ENCODE results near the gene LBX2.

LBX2 gene

GRCh38 chr2:74525717-74526648 is 26.6 kb upstream of the LBX2 start, which contains the start of gene DQX1:
Gene DQX1 (minus strand): TSS chr2:74526231. CDS start chr2:74525729, 502 bp downstream.
- DNase-seq = no peak

DNA sequence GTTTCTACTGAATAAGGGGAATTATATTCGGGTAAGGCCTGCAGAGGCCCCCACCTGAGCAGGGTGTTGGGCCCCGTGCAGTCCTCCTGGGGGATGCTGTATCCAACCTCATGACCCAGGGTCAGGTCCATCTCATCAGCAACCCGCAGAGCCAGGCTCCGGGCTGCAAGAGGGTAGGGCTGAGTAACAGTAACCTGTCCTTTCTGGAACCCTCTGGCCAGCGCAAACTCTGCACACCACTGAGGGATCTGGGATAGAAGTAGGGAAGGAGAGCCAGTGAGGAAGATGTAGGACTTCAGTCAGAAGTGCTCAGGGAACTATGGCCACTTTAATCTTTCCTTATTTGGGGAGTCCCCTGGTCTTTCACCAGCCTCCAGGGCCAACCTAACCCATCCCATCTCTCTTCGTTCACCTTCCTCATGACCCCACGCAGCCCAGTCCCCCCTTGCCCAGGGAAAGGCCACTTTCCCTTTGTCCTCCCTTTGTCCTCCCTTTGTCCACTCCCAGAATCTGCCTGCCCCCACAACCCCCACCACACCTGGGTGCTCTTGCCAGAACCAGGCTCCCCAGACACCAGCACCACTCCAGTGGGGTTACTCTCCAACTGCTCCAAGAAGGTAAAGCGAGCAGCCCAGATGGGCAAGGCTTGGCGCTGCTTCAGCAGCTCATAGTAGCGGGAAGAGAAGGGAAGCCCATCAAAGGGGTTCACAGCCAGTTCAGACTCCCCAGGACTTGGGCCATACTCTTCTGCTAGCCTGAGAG is 25.7 kb upstream of the LBX2 start:
- DNase-seq = no peak

- no peak for DNase-seq
Observed at GRCh38 chr2:74524005-74524404, 24.6 kb upstream of the LBX2 start.

GRCh38 chr2:74522516-74522915 is 23.1 kb upstream of the LBX2 start:
- no peak for DNase-seq

DNA sequence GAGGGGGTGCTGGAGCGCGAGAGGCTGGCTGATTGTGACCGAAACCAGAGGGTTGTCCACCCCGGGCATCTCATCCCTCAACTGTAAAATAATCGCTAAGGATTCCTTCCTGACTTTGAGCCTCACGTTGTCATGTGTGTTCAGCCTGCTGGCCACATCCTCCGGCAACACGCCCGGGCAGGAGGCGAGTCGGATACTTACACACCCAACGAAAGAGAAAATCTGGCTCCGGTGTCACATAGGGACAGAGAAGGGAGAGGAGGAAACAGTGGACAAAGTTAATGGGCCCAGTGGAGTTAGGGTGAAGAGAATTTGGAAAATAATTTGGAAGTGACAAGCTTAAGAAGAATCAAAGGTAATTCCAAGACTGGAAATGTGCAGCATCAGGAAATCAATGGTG is 17.2 kb upstream of the LBX2 start:
- no peak for DNase-seq

- DNase-seq = peak; percentile 50
Observed at GRCh38 chr2:74515981-74516633, 16.7 kb upstream of the LBX2 start.

DNA sequence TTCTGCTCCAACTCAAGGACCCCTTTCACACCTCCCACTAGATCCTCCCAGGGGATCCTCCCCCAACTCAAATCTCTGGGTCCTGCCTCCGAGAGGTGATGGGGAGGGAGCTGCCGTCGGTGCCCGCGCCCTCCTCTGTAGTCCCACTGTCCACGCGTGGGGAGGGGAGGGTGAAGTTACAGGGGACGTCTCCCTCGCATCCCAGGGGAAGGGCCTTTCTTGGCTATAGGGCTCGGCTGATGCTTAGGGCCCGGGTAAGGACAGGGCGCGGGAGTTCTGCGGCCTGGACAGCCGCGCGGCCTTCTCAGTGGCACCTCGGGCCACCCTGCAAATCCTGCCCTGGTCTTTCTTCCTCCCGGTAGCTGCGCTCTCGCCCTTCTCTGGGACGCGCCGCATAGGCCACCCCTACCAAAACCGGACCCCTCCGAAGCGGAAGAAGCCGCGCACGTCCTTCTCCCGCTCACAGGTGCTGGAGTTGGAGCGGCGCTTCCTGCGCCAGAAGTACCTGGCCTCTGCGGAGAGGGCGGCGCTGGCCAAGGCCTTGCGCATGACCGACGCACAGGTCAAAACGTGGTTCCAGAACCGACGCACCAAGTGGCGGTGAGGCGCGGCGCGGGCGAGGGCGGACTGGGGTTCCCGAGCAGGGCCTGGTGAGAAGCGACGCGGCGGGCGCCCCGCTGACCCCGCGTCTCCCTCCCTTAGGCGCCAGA is 16.0 kb upstream of the LBX2 start:
- no peak for DNase-seq

DNA sequence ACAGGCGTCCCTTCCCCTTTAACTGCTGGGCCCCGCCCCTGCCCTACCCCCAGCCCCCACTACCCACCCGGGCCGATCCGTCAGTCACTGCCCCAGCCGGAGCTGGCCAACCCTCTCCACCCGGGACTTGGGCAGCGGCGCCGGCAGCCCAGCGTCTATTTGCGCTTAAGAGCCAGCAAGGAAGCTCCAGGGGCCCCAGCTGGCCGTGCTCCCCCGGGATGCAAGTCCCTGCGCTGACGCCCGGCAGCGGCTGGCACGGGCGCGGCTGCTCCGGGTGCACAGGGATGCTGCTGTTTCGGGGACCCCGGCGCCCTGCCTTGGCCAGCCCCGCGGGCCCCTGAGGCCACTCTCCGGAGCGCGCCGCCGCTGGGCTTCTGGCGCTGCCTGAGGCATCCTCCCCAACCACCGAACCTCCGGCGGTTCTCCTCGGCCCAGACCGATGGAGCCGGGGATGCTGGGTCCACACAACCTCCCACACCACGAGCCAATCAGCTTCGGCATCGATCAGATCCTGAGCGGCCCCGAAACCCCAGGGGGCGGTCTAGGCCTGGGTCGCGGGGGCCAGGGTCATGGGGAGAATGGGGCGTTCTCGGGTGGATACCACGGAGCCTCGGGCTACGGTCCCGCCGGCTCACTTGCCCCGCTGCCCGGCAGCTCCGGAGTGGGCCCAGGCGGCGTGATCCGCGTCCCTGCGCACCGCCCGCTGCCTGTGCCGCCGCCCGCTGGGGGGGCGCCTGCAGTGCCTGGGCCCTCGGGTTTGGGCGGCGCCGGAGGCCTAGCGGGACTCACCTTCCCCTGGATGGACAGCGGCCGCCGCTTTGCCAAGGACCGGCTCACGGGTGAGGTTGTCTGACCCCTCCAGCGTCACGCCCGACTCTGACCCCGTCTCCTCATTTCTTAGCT is 15.2 kb upstream of the LBX2 start, which contains the start of gene TLX2:
Gene TLX2, plus strand, starts transcription at position 83 of the 903 bp plus-strand sequence. Its CDS starts 357 bp downstream, at position 440.
- no peak for DNase-seq

GRCh38 chr2:74513605-74514367 is 14.4 kb upstream of the LBX2 start:
- DNase-seq = no peak

DNA sequence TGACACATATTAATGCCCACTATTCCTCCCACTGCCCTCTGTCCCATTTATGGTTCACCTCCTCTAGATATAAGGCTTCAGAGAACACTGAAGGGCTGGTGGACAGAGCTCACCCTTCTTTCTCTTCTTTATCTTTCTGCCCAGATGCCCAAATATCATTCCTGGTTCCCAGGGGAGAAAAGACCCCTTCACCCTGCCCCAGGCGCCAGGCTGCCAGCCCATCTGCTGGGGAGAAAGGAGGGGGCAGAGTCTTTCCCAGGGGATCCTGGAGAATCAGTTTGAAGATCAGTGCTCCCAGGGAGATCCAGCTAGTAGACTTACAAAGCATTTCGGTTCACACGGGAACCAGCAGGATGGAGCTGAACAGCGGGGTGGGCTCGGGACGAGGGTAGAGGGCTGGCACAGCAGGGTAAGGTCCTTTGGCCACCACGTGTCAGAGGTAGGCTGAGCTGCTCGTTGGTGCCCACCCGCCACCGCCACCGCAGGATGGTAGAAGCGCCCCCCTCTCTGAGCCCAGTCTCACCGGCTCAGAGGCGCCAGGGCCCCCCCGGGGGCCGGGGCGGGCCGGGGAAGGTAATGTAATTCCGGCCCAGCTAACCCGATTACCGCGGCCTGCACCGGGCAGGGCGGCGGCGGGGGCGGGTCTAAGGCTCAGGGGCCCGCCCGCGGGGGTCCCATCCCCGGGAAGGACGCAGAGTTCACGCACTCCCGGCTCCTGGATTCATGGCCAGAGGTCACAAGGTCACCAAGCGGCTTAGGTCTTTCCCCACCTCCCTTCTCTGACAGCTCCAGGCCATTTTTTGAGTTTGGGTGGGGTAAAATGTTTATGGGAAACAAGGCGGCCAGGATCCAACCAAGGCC is 13.6 kb upstream of the LBX2 start:
- DNase-seq = no peak

GRCh38 chr2:74511104-74511989 is 11.9 kb upstream of the LBX2 start:
- no peak for DNase-seq

DNA sequence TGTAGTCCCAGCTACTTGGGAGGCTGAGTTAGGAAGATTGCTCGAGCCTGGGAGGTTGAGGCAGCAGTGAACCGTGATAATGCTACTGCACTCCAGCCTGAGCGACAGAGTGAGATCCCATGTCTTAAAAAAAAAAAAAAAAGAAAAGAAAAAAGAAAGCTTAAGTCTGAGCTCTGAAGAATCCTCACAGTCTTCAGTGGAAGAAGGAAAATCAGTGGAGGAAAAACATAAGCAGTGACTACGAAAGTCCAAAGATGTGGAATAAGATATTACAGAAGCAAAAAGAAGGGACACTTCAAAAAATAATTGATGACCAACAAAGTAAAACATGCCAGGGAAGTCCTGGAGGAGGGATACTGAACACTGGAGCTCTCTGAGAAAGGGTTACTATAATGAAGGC is 10.9 kb upstream of the LBX2 start:
- no peak for DNase-seq

DNA sequence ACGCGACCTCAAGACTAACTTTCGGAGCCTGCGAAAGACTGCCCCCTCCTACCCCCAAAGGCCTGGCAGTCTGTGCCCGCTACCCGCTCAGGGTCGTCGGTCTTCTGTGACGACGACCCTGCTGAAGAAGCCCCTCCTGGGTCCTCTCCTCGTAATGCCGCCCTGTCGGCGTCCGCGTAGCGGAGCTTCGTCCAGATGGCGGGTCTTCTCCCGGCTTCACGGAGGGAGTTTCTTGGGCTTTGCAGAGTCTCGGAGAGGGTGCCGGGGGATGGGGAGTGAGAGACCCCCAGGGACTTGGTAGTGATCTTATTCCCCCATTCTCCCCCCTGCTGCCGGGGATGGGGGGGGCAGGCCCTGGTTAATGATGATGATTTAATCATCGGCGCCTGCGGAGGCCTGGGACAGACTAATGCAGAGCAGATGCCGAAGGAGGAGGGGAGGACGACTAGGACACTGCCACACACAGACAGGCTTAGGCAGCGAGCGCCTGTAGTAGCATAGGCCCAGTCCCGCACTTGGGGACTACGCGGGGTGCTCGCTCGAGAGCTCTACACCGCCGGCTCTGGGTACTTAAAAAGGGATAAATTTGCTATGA is 8.6 kb upstream of the LBX2 start:
- no peak for DNase-seq

DNA sequence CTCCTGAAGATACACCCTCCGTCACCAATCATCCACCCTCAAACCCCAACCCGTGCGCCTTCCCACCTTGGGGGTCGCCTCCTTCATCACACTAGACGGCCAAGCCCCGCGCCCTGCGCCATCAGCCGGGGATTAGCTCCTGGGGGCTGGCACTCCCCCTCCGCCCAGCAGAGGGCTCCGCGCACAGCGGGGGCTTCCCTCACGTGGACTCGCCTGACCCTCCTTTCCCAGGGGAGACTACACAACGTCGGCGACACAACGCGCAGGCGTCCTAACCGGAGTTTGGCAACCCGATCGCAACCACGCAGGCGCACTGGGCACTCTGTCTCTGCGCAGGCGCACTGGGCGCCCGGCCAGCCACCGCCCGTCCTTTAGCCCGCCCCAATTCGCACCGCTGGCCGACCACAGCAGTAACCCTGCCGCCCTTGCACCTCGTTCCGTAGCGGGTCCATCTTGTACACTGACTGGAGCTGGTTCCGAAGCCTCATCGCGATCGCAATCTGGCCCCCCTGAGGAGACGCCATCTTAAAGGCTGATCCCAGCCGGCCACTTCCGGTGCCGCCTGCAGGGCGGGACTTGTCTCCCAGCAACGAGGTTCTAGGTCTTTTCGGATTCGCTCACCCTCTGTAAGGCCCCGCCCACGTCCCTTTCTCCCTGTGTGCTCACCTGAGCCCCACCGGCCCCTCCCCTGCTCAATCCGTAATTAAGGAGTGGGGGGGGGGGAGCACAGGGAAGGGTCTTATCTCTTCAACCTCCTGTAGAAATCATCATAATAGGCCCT is 7.9 kb upstream of the LBX2 start, which contains the start of gene PCGF1:
Gene PCGF1, minus strand, starts transcription at position 551 of the 781 bp plus-strand sequence. Its CDS starts 27 bp downstream, at position 524.
- DNase-seq = peak; percentile 97

- DNase-seq = no peak
Observed at GRCh38 chr2:74505448-74506246, 6.2 kb upstream of the LBX2 start.

GRCh38 chr2:74504591-74504990 is 5.2 kb upstream of the LBX2 start:
- no peak for DNase-seq

Measured in NCI-H510A (cell line).